GM12874 (cell line): Measurements from ENCODE around the gene NOC4L.

Experiments
- CTCF ChIP-seq: IDR thresholded peaks from 2 replicates; pipeline ENCODE4 v1.5.1; 2011; ENCODE audit warnings: low read depth, mild to moderate bottlenecking, control low read depth, low read length, moderate library complexity; ENCODE audit not compliant: insufficient read depth

Gene NOC4L

GRCh38 chr12:132181570-132182200, 37.4 kb downstream of the NOC4L start:
- TF ChIP-seq CTCF: no peak

- TF ChIP-seq CTCF: no peak
Measured at GRCh38 chr12:132182206-132182710, 38.0 kb downstream of the NOC4L start.

- no peak for TF ChIP-seq CTCF
Measured at GRCh38 chr12:132182711-132183365, 38.6 kb downstream of the NOC4L start.

GRCh38 chr12:132185705-132186104, 41.4 kb downstream of the NOC4L start:
- TF ChIP-seq CTCF: no peak

GRCh38 chr12:132186208-132186856, 42.1 kb downstream of the NOC4L start:
- no peak for TF ChIP-seq CTCF

- TF ChIP-seq CTCF: no peak
Measured at GRCh38 chr12:132186857-132187620, 42.8 kb downstream of the NOC4L start.
